K562 (cell line): ENCODE data around the gene SOS1. TPM values are rescaled to one million over a fixed set of nuclear protein-coding genes. Genes with fewer than 3 reads are reported as not detected.
A peak's percentile ranks its signal among the peaks of the same experiment; 100 is the strongest.

Experiments
- ADNP ChIP-seq: fragments of 200-800 bp; sonication (Bioruptor generic); IDR thresholded peaks from 2 replicates; pipeline ENCODE4 v1.6.1; 2016; ENCODE audit warnings: missing genetic modification characterization, missing compliant biosample characterization
- ARID4B ChIP-seq: sonication (generic); formaldehyde crosslinking; IDR thresholded peaks from 2 replicates; pipeline ENCODE4 v1.8.0; 2022; ENCODE audit warnings: mild to moderate bottlenecking, missing genetic modification reagents
- BRD9 ChIP-seq: fragments of 450-650 bp; IDR thresholded peaks from 2 replicates; pipeline ENCODE4 v1.6.1; 2018; ENCODE audit warnings: low read depth; ENCODE audit not compliant: partially characterized antibody
- CBX5 ChIP-seq: IDR thresholded peaks from 2 replicates; pipeline ENCODE4 v1.6.1; 2014; ENCODE audit warnings: low read depth, borderline replicate concordance
- CEBPB ChIP-seq: fragments of 450-650 bp; IDR thresholded peaks from 2 replicates; pipeline ENCODE4 v1.6.1; 2016; ENCODE audit warnings: missing genetic modification characterization, missing compliant biosample characterization
- DMBX1 ChIP-seq: fragments of 250-450 bp; sonication (Bioruptor Pico); IDR thresholded peaks from 2 replicates; pipeline ENCODE4 v1.8.0; 2022; ENCODE audit warnings: inconsistent platforms, mild to moderate bottlenecking, moderate library complexity, borderline replicate concordance
- FOXJ2 ChIP-seq: fragments of 200-800 bp; sonication (Bioruptor generic); IDR thresholded peaks from 2 replicates; pipeline ENCODE4 v1.6.1; 2016; ENCODE audit warnings: missing genetic modification characterization, missing compliant biosample characterization
- GABPA ChIP-seq: fragments of 200-800 bp; sonication (Bioruptor generic); conservative IDR thresholded peaks from 2 replicates; pipeline ENCODE4 v1.6.1; 2016; ENCODE audit warnings: low read depth, missing genetic modification characterization, missing compliant biosample characterization
- HNRNPK ChIP-seq: fragments of 200-400 bp; formaldehyde crosslinking; IDR thresholded peaks from one replicate; pipeline ENCODE4 v1.6.1; 2018; ENCODE audit warnings: mild to moderate bottlenecking, low read depth, low read length; ENCODE audit not compliant: poor library complexity, severe bottlenecking
- KLF1 ChIP-seq: fragments of 450-650 bp; IDR thresholded peaks from 2 replicates; pipeline ENCODE4 v1.6.1; 2016; ENCODE audit warnings: missing genetic modification characterization, missing compliant biosample characterization
- MIER1 ChIP-seq: fragments of 450-650 bp; IDR thresholded peaks from 2 replicates; pipeline ENCODE4 v1.6.1; 2016; ENCODE audit warnings: antibody characterized with exemption, mild to moderate bottlenecking, low read depth
- NFIX ChIP-seq: fragments of 250-450 bp; sonication (Bioruptor Pico); IDR thresholded peaks from 2 replicates; pipeline ENCODE4 v1.4.0; 2020; ENCODE audit warnings: low read depth, mild to moderate bottlenecking, moderate library complexity
- TARDBP ChIP-seq: fragments of 450-650 bp; IDR thresholded peaks from 2 replicates; pipeline ENCODE4 v1.6.1; 2016
- TBP ChIP-seq: optimal IDR thresholded peaks from 2 replicates; pipeline ENCODE3; 2011; ENCODE audit warnings: low read depth, low read length, improper control_type of control experiment
- TEAD1 ChIP-seq, 2 experiments: fragments of 450-650 bp in 1 of 2; sonication (generic) in 1 of 2; formaldehyde crosslinking; IDR thresholded peaks; 2 replicates each; pipeline versions ENCODE4 v1.4.0 to v1.8.0; 2020 to 2022; ENCODE audit warnings: mild to moderate bottlenecking in 2 of 2, missing genetic modification reagents in 1 of 2
- polyA plus RNA-seq, 8 experiments: library from polyadenylated mRNA; depleted of rRNA in 4 of 8; stranded (reverse) in 5 of 8; unstranded in 3 of 8; fragments of >200 nt; fragmentation: Nextera tagmentation in 2 of 8; fragmentation: Illumina TruSeq in 1 of 8; extraction: Ambion mirVana in 2 of 8; extraction: Trizol in 1 of 8; gene quantifications; 2 replicates each; pipeline versions ENCODE4 v1.2.1 to v1.2.3, GENCODE V29; 2011 to 2014; ENCODE audit warnings: inconsistent platforms in 1 of 8, missing spikeins in 1 of 8
- total RNA-seq, 7 experiments: library from RNA; depleted of rRNA in 6 of 7; stranded (reverse); fragments of >200 nt in 6 of 7; fragmentation: Illumina TruSeq in 2 of 7; extraction: Trizol in 2 of 7; gene quantifications; 2 replicates each; pipeline versions ENCODE4 v1.2.1 to v1.2.3, GENCODE V29; 2011 to 2021; ENCODE audit warnings: low replicate concordance in 1 of 7

SOS1 gene
- total and polyA plus RNA-seq, 9 of the 15 experiments (the other 6 are each of a cell fraction or from before 2014, with no cell fraction given), result 2.5 to 27.1 (median 16.3) TPM

GRCh38 chr2:39140322-39140847 is 19.5 kb upstream of the SOS1 start (continued):
- TF ChIP-seq BRD9 (peak; percentile 19), HNRNPK (no peak), TARDBP (no peak), GABPA (tag) (no peak), CEBPB (tag) (peak; percentile 55), TEAD1 (CRISPR knock-in tag; IDR thresholded peaks at IDR 0.05) (no peak), FOXJ2 (tag) (0 out of 2 replicates have a peak, but pooled peaks have one; percentile 6), MIER1 (no peak), NFIX (CRISPR knock-in tag) (no peak), ARID4B (CRISPR knock-in tag) (no peak), DMBX1 (CRISPR knock-in tag) (peak; percentile 36; the same call in 1 of the 2 replicates), ADNP (tag) (peak; percentile 39), CBX5 (no peak), TBP (peak; percentile 32), KLF1 (tag) (no peak)
